WTC11 (cell line): ENCODE data around the gene NEB. TPM values are rescaled to one million over a fixed set of nuclear protein-coding genes. Genes with fewer than 3 reads are reported as not detected.

Source experiments
- ATAC-seq: fragments of 200-7000 bp; cut with Tn5 transposase; 2 replicates; pipeline ENCODE4 v1.10.0; 2021; ENCODE audit warnings: mild to moderate bottlenecking, moderate library complexity
- CTCF ChIA-PET: fragments of 300-600 bp; sonication (Branson Sonifier 250); formaldehyde crosslinking; loops from one replicate; lab custom pipeline; 2021; ENCODE audit warnings: antibody characterized with exemption; lab: Charles Lee
- POLR2A ChIA-PET: fragments of 350-600 bp; sonication (Branson Sonifier 250); formaldehyde crosslinking; loops from one replicate; lab custom pipeline; 2021; ENCODE audit warnings: antibody characterized with exemption; lab: Charles Lee
- DNase-seq: peaks from one replicate; pipeline ENCODE4 v3.0.0; 2021; ENCODE audit warnings: low spot score
- H3K27ac Mint-ChIP-seq: 2 replicates; pipeline ENCODE4 v1.8.0; 2021; ENCODE audit warnings: mixed read lengths
- H3K27me3 Mint-ChIP-seq: 2 replicates; pipeline ENCODE4 v1.8.0; 2021; ENCODE audit warnings: low read depth, mild to moderate bottlenecking, moderate library complexity, mixed read lengths
- H3K36me3 Mint-ChIP-seq: 2 replicates; pipeline ENCODE4 v1.8.0; 2021; ENCODE audit warnings: mixed read lengths
- H3K4me1 Mint-ChIP-seq: 2 replicates; pipeline ENCODE4 v1.8.0; 2022; ENCODE audit warnings: mixed read lengths
- H3K4me3 Mint-ChIP-seq: 2 replicates; pipeline ENCODE4 v1.8.0; 2021; ENCODE audit warnings: mild to moderate bottlenecking, moderate library complexity, mixed read lengths
- H3K9me3 Mint-ChIP-seq: 2 replicates; pipeline ENCODE4 v1.8.0; 2021; ENCODE audit warnings: mixed read lengths
- ARID4B ChIP-seq: sonication (generic); formaldehyde crosslinking; IDR thresholded peaks from 2 replicates; pipeline ENCODE4 v1.8.0; 2023; ENCODE audit warnings: missing genetic modification reagents, mild to moderate bottlenecking, borderline replicate concordance
- CBFB ChIP-seq: sonication (generic); formaldehyde crosslinking; IDR thresholded peaks from 2 replicates; pipeline ENCODE4 v1.8.1; 2022; ENCODE audit warnings: mild to moderate bottlenecking, low read depth, missing genetic modification reagents
- EMX1 ChIP-seq: fragments of 250-450 bp; sonication (Bioruptor Pico); IDR thresholded peaks from 2 replicates; pipeline ENCODE4 v1.8.0; 2021; ENCODE audit warnings: mild to moderate bottlenecking
- ESRRA ChIP-seq: sonication (generic); formaldehyde crosslinking; IDR thresholded peaks from 2 replicates; pipeline ENCODE4 v1.8.1; 2022; ENCODE audit warnings: mild to moderate bottlenecking, missing genetic modification reagents, borderline replicate concordance
- FOXJ3 ChIP-seq: sonication (generic); formaldehyde crosslinking; IDR thresholded peaks from 2 replicates; pipeline ENCODE4 v1.9.0; 2021; ENCODE audit warnings: missing genetic modification reagents, mild to moderate bottlenecking, borderline replicate concordance
- GTF2I ChIP-seq: fragments of 250-450 bp; sonication (Bioruptor Pico); conservative IDR thresholded peaks from 2 replicates; pipeline ENCODE4 v1.4.0; 2021; ENCODE audit warnings: mild to moderate bottlenecking
- NR1H2 ChIP-seq: sonication (generic); formaldehyde crosslinking; IDR thresholded peaks from 2 replicates; pipeline ENCODE4 v1.9.0; 2021; ENCODE audit warnings: mild to moderate bottlenecking, moderate library complexity, missing genetic modification reagents
- NR3C1 ChIP-seq: sonication (generic); formaldehyde crosslinking; conservative IDR thresholded peaks from 2 replicates; pipeline ENCODE4 v1.8.1; 2023; ENCODE audit warnings: low read depth, mild to moderate bottlenecking, missing genetic modification reagents
- ZBTB21 ChIP-seq: sonication (generic); formaldehyde crosslinking; IDR thresholded peaks from 2 replicates; pipeline ENCODE4 v1.8.1; 2023; ENCODE audit warnings: mild to moderate bottlenecking, missing genetic modification reagents, borderline replicate concordance
- ZNF121 ChIP-seq: sonication (generic); formaldehyde crosslinking; IDR thresholded peaks from 2 replicates; pipeline ENCODE4 v1.8.0; 2023; ENCODE audit warnings: missing genetic modification reagents
- total RNA-seq: library from RNA; stranded (reverse); gene quantifications from 3 replicates; pipeline ENCODE4 v1.2.3, GENCODE V29; 2021
- TF ChIP-seq, protein P1 (sequence below): fragments of 250-450 bp; sonication (Bioruptor Pico); IDR thresholded peaks from 2 replicates; pipeline ENCODE4 v1.9.0; 2021; ENCODE audit warnings: mild to moderate bottlenecking
- TF ChIP-seq, protein P2 (sequence below): sonication (generic); formaldehyde crosslinking; IDR thresholded peaks from 2 replicates; pipeline ENCODE4 v1.8.0; 2023; ENCODE audit warnings: missing genetic modification reagents
- TF ChIP-seq, protein P3 (sequence below): fragments of 250-450 bp; sonication (Bioruptor Pico); conservative IDR thresholded peaks from 2 replicates; pipeline ENCODE4 v1.9.0; 2021; ENCODE audit warnings: mild to moderate bottlenecking

Gene NEB
- total RNA-seq, 1 experiment from 2014 or later, result 1.9 TPM

DNA sequence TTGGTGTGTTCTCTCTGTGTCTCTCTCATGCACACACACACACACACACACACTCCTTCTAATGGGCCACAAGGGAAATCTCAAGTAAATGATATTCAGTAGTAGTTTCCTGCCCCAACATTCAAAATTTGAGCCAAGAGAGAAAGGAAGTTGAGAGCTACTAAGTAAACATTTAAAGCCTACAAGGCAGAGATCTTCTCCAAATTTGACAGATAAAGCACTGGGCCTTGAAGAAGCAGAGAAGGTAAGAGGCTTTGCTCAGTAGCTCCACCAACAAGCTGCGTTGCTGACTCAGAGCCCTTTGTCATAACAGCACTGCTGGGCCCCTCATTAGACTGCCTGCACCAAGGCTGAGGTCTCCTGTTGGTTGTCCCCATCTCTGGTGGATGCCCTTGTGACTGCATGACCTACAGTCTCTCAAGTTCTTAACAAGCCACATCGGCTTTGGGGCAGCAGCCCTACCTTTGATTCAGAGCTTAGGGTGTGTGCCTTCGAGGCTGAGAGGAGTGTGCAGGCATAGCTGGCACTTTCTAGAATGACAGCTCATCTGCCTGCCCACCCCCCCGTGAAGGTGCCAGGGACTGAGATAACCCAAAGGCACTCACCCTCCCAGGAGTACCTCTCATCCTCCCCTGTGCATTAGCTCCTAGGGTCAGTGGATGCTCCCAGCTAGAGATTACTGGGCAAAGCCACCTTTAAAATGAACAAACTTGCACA is 32.3 kb upstream of the NEB start (continued):
- TF ChIP-seq, protein P1, sequence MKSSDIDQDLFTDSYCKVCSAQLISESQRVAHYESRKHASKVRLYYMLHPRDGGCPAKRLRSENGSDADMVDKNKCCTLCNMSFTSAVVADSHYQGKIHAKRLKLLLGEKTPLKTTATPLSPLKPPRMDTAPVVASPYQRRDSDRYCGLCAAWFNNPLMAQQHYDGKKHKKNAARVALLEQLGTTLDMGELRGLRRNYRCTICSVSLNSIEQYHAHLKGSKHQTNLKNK (CRISPR knock-in tag), result no peak
- TF ChIP-seq ARID4B (CRISPR knock-in tag) (no peak), NR1H2 (no peak)
- TF ChIP-seq, protein P2, sequence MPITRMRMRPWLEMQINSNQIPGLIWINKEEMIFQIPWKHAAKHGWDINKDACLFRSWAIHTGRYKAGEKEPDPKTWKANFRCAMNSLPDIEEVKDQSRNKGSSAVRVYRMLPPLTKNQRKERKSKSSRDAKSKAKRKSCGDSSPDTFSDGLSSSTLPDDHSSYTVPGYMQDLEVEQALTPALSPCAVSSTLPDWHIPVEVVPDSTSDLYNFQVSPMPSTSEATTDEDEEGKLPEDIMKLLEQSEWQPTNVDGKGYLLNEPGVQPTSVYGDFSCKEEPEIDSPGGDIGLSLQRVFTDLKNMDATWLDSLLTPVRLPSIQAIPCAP, result no peak

GRCh38 chr2:151765760-151766410 is 31.6 kb upstream of the NEB start:
- Mint-ChIP-seq H3K27me3 (no peaks in the 10 kb centered on the region), H3K4me1 (peaks cover 14% of the 10 kb centered on the region), H3K27ac (no peak overlapping the region), H3K4me3 (no peak overlapping the region), H3K9me3 (peaks cover 7% of the 10 kb centered on the region), H3K36me3 (no peaks in the 10 kb centered on the region)
- CTCF ChIA-PET, result no interaction called here
- POLR2A ChIA-PET, result no interaction called here
- DNase-seq, result no peak
- TF ChIP-seq EMX1, result no peak
- no peak for TF ChIP-seq FOXJ3
- TF ChIP-seq ESRRA (CRISPR knock-in tag), result no peak
- TF ChIP-seq, protein P3, sequence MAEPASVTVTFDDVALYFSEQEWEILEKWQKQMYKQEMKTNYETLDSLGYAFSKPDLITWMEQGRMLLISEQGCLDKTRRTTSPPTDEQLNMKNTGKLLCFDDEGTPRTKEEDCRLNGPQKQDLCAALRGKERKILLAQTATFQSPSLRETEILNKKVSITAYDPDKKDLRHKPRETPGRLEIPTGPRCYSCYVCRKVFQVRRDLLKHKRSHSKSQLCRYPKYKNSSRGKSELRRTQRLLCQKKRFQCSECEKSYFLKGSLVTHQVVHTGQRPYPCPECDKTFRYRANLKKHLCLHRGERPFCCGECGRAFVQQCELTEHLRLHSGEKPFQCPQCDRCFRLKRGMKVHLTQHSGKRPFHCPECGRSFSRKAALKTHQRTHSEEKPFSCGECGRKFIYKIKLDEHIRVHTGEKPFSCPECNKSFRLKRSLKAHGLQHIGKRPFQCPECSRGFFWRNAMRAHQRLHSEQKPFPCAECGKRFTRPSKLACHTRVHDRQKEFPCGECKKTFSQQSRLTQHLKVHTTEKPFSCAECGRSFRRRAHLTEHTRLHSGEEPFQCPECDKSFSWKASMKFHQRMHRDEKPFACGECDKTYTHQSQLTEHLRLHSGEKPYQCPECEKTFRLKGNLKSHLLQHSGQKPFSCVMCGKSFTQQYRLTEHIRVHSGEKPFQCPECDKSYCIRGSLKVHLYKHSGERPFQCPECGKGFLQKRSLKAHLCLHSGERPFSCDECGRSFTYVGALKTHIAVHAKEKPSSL (CRISPR knock-in tag), result no peak
- no peak for TF ChIP-seq ARID4B (CRISPR knock-in tag)
- no peak for TF ChIP-seq CBFB (CRISPR knock-in tag)
- TF ChIP-seq ZNF121 (CRISPR knock-in tag), result no peak
- no peak for TF ChIP-seq NR3C1
- TF ChIP-seq ZBTB21 (CRISPR knock-in tag), result no peak
- TF ChIP-seq GTF2I (CRISPR knock-in tag), result no peak
- peak; percentile 83 for ATAC-seq
